Fibroblast of mammary gland (primary cell): ENCODE measurements around the gene VSIG8.
A peak's percentile ranks its signal among the peaks of the same experiment; 100 is the strongest.

Source experiments
- DNase-seq: peaks from one replicate; pipeline ENCODE4 v3.0.0-alpha.2; 2010; ENCODE audit warnings: low read depth
- H3K4me3 ChIP-seq: 2 replicates; pipeline ENCODE4 v1.5.1; 2011; ENCODE audit warnings: low read depth, mild to moderate bottlenecking, low read length, moderate library complexity; ENCODE audit not compliant: control insufficient read depth
- TF ChIP-seq, protein P1 (sequence below): conservative IDR thresholded peaks from 2 replicates; pipeline ENCODE4 v1.5.1; 2011; ENCODE audit warnings: low read depth, low read length, inconsistent platforms; ENCODE audit not compliant: control insufficient read depth, insufficient read depth

VSIG8 gene

GRCh38 chr1:159835356-159835755 is 27.1 kb downstream of the VSIG8 start:
- TF ChIP-seq, protein P1, sequence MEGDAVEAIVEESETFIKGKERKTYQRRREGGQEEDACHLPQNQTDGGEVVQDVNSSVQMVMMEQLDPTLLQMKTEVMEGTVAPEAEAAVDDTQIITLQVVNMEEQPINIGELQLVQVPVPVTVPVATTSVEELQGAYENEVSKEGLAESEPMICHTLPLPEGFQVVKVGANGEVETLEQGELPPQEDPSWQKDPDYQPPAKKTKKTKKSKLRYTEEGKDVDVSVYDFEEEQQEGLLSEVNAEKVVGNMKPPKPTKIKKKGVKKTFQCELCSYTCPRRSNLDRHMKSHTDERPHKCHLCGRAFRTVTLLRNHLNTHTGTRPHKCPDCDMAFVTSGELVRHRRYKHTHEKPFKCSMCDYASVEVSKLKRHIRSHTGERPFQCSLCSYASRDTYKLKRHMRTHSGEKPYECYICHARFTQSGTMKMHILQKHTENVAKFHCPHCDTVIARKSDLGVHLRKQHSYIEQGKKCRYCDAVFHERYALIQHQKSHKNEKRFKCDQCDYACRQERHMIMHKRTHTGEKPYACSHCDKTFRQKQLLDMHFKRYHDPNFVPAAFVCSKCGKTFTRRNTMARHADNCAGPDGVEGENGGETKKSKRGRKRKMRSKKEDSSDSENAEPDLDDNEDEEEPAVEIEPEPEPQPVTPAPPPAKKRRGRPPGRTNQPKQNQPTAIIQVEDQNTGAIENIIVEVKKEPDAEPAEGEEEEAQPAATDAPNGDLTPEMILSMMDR: no peak
- no peak overlapping the region for H3K4me3 ChIP-seq
- DNase-seq: no peak

DNA sequence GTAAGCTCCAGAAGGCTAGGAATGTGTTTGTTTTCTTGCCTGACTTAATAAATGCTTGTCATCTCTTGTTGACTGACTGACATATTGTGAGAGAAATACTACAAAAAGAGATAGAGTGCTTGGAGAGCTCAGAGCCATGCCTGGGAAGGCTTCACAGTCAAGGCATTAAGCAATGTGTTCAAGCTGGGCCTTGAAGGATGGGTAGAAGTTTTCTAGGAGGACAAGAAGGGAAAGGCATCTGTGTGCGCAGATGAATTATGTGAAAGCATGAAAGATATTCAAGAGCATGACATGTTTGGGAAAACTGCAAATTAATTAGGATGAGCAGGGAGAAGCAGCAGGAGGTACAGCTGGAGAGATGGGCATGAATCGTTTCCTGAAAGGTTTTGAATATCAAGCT is 30.1 kb downstream of the VSIG8 start:
- DNase-seq: no peak
- no peak overlapping the region for H3K4me3 ChIP-seq
- TF ChIP-seq, protein P1: no peak

- DNase-seq: no peak
These were observed 30.9 kb downstream of the VSIG8 start for GRCh38 chr1:159831412-159832141.

GRCh38 chr1:159830722-159831121 is 31.7 kb downstream of the VSIG8 start:
- TF ChIP-seq, protein P1: no peak
- no peak for DNase-seq
- no peak overlapping the region for H3K4me3 ChIP-seq

More at GRCh38 chr1:159831412-159832141, 30.9 kb downstream of the VSIG8 start:
- TF ChIP-seq, protein P1: no peak
- H3K4me3 ChIP-seq: no peak overlapping the region

- peak; percentile 90 for DNase-seq
- H3K4me3 ChIP-seq: no peak overlapping the region
- TF ChIP-seq, protein P1: no peak
These were observed 32.5 kb downstream of the VSIG8 start for GRCh38 chr1:159829822-159830465.

GRCh38 chr1:159829273-159829634 is 33.2 kb downstream of the VSIG8 start:
- TF ChIP-seq, protein P1: peak; percentile 26
- no peak overlapping the region for H3K4me3 ChIP-seq
- DNase-seq: no peak
